HCT116 (cell line): ENCODE results near the gene OLFML3. TPM values are rescaled to one million over a fixed set of nuclear protein-coding genes. Genes with fewer than 3 reads are reported as not detected.

Source experiments
- ATAC-seq: fragments of 200-7000 bp; cut with Tn5 transposase; 2 replicates; pipeline ENCODE4 v1.9.1; 2020; ENCODE audit warnings: mild to moderate bottlenecking, moderate library complexity
- BruUV-seq: library from RNA; stranded (reverse); fragments of 400-500 nt; replicated peaks from 2 replicates; lab custom pipeline; 2021; lab: Mats Ljungman, UMichigan
- CTCF ChIA-PET: fragments of 300-600 bp; sonication (Branson Sonifier 250); formaldehyde crosslinking; loops from one replicate; lab custom pipeline; 2021; ENCODE audit warnings: antibody characterized with exemption; lab: Charles Lee
- POLR2A ChIA-PET: fragments of 300-600, 350-600 bp; sonication (Branson Sonifier 250); formaldehyde crosslinking; loops from one replicate; lab custom pipeline; 2021; ENCODE audit warnings: antibody characterized with exemption; lab: Charles Lee
- RAD21 ChIA-PET, 2 experiments: fragments of 300-600 bp; sonication (Branson Sonifier 250); formaldehyde crosslinking; loops; one replicate each; lab custom pipeline; 2023; ENCODE audit warnings: low total read pairs in 2 of 2; ENCODE audit not compliant: uncharacterized antibody in 2 of 2, unreplicated experiment in 2 of 2, low non-redundant PET in 1 of 2; lab: Charles Lee
- DNase-seq: peaks from one replicate; pipeline ENCODE4 v3.0.0-alpha.2; 2010; ENCODE audit warnings: low read depth, low spot score
- H2AFZ ChIP-seq: fragments of 200-600 bp; shearing (Covaris generic), sonication (generic); 2 replicates; pipeline ENCODE4 v1.6.1; 2017; ENCODE audit warnings: low read depth, mixed run types, mixed read lengths, antibody characterized with exemption, low read length; ENCODE audit not compliant: poor library complexity, severe bottlenecking
- H3K27ac ChIP-seq: 2 replicates; pipeline ENCODE4 v1.5.1; 2012; ENCODE audit warnings: low read depth, low read length
- H3K27me3 ChIP-seq: fragments of 200-600 bp; sonication (generic); 2 replicates; pipeline ENCODE4 v1.6.1; 2016; ENCODE audit warnings: mixed run types, low read length, mixed read lengths; ENCODE audit not compliant: insufficient read depth
- H3K36me3 ChIP-seq, 2 experiments: fragments of 200-500 bp in 1 of 2; fragments of 200-600 bp in 1 of 2; sonication (Bioruptor generic) in 1 of 2; sonication (generic) in 1 of 2; 2 replicates each; pipeline versions ENCODE4 v1.5.1 to v1.6.1; 2014 to 2016; ENCODE audit warnings: low read length in 2 of 2, inconsistent platforms in 1 of 2, mixed read lengths in 1 of 2, mixed run types in 1 of 2; ENCODE audit not compliant: insufficient read depth in 2 of 2, control insufficient read depth in 1 of 2
- H3K4me1 ChIP-seq, 2 experiments: fragments of 200-600 bp in 1 of 2; sonication (generic) in 1 of 2; 2 replicates each; pipeline versions ENCODE4 v1.5.1 to v1.6.1; 2012 to 2017; ENCODE audit warnings: low read length in 2 of 2, inconsistent platforms in 1 of 2, mild to moderate bottlenecking in 1 of 2, mixed read lengths in 1 of 2, mixed run types in 1 of 2, moderate library complexity in 1 of 2; ENCODE audit not compliant: insufficient read depth in 2 of 2, control insufficient read depth in 1 of 2
- H3K4me2 ChIP-seq: fragments of 200-600 bp; sonication (generic); 2 replicates; pipeline ENCODE4 v1.6.1; 2017; ENCODE audit warnings: mixed run types, low read length, mixed read lengths
- H3K4me3 ChIP-seq, 2 experiments: fragments of 200-600 bp in 1 of 2; sonication (generic) in 1 of 2; replicated peaks in 1 of 2; 2 replicates each; pipeline ENCODE4 v1.5.1; 2011 to 2016; ENCODE audit warnings: low read length in 2 of 2, control low read depth in 1 of 2, low read depth in 1 of 2, mild to moderate bottlenecking in 1 of 2, mixed read lengths in 1 of 2, mixed run types in 1 of 2
- H3K79me2 ChIP-seq: fragments of 200-600 bp; sonication (generic); 2 replicates; pipeline ENCODE4 v1.6.1; 2017; ENCODE audit warnings: mild to moderate bottlenecking, mixed run types, low read length, moderate library complexity, mixed read lengths; ENCODE audit not compliant: insufficient read depth
- H3K9ac ChIP-seq: fragments of 200-600 bp; sonication (generic); 2 replicates; pipeline ENCODE4 v1.6.1; 2016; ENCODE audit warnings: low read length, mixed read lengths
- H3K9me2 ChIP-seq: fragments of 200-600 bp; sonication (generic), shearing (Covaris generic); 2 replicates; pipeline ENCODE4 v1.6.1; 2017; ENCODE audit warnings: mixed run types, mild to moderate bottlenecking, moderate library complexity; ENCODE audit not compliant: insufficient read depth
- H3K9me3 ChIP-seq, 2 experiments: fragments of 200-500 bp in 1 of 2; fragments of 200-600 bp in 1 of 2; sonication (Bioruptor generic) in 1 of 2; sonication (generic) in 1 of 2; 2 replicates each; pipeline ENCODE4 v1.6.1; 2014 to 2017; ENCODE audit warnings: low read length in 2 of 2, mixed read lengths in 2 of 2, inconsistent platforms in 1 of 2, low read depth in 1 of 2, mild to moderate bottlenecking in 1 of 2, mixed run types in 1 of 2, moderate library complexity in 1 of 2; ENCODE audit not compliant: control insufficient read depth in 1 of 2, insufficient read depth in 1 of 2
- H4K20me1 ChIP-seq: fragments of 200-600 bp; sonication (generic), shearing (Covaris generic); 2 replicates; pipeline ENCODE4 v1.6.1; 2017; ENCODE audit warnings: mixed run types, mild to moderate bottlenecking, moderate library complexity; ENCODE audit not compliant: insufficient read depth
- CBX3 ChIP-seq: IDR thresholded peaks from 2 replicates; pipeline ENCODE4 v1.6.1; 2012; ENCODE audit warnings: low read depth
- CEBPB ChIP-seq: IDR thresholded peaks from 2 replicates; pipeline ENCODE4 v1.6.1; 2012; ENCODE audit warnings: low read depth
- CTCF ChIP-seq, 3 experiments: fragments of 200-600 bp in 1 of 3; sonication (generic) in 1 of 3; IDR thresholded peaks in 2 of 3; conservative IDR thresholded peaks in 1 of 3; 2 replicates each; pipeline ENCODE4 v1.5.1; 2012 to 2017; ENCODE audit warnings: low read depth in 2 of 3, low read length in 2 of 3, antibody characterized with exemption in 1 of 3, borderline replicate concordance in 1 of 3, control low read depth in 1 of 3, mild to moderate bottlenecking in 1 of 3, mixed read lengths in 1 of 3, mixed run types in 1 of 3, moderate library complexity in 1 of 3; ENCODE audit not compliant: insufficient read depth in 1 of 3
- EGR1 ChIP-seq: IDR thresholded peaks from 2 replicates; pipeline ENCODE4 v1.6.1; 2012; ENCODE audit warnings: low read depth
- ELF1 ChIP-seq: IDR thresholded peaks from 2 replicates; pipeline ENCODE4 v1.6.1; 2012; ENCODE audit warnings: low read depth, borderline replicate concordance
- EZH2 ChIP-seq: fragments of 200-600 bp; sonication (generic); IDR thresholded peaks from 2 replicates; pipeline ENCODE4 v1.6.1; 2017; ENCODE audit warnings: antibody characterized with exemption, mixed run types
- EZH2phosphoT487 ChIP-seq: fragments of 200-600 bp; IDR thresholded peaks from 2 replicates; pipeline ENCODE4 v1.6.1; 2018; ENCODE audit warnings: antibody characterized with exemption, borderline replicate concordance
- FOSL1 ChIP-seq: IDR thresholded peaks from 2 replicates; pipeline ENCODE4 v1.6.1; 2012; ENCODE audit warnings: low read depth
- JUND ChIP-seq: IDR thresholded peaks from 2 replicates; pipeline ENCODE4 v1.6.1; 2012
- MAX ChIP-seq: IDR thresholded peaks from 2 replicates; pipeline ENCODE4 v1.6.1; 2012
- POLR2A ChIP-seq: IDR thresholded peaks from 2 replicates; pipeline ENCODE4 v1.7.0; 2011; ENCODE audit warnings: borderline replicate concordance; ENCODE audit not compliant: insufficient read depth, insufficient read length; ENCODE audit errors: extremely low read depth
- RAD21 ChIP-seq: IDR thresholded peaks from 2 replicates; pipeline ENCODE4 v1.6.1; 2012; ENCODE audit warnings: low read depth, mild to moderate bottlenecking
- REST ChIP-seq: IDR thresholded peaks from 2 replicates; pipeline ENCODE4 v1.6.1; 2012; ENCODE audit warnings: low read depth
- SIN3A ChIP-seq: IDR thresholded peaks from 2 replicates; pipeline ENCODE4 v1.6.1; 2012; ENCODE audit warnings: low read depth
- SP1 ChIP-seq: IDR thresholded peaks from 2 replicates; pipeline ENCODE4 v1.6.1; 2012; ENCODE audit warnings: low read depth
- SRF ChIP-seq: IDR thresholded peaks from 2 replicates; pipeline ENCODE4 v1.6.1; 2012; ENCODE audit warnings: low read depth
- TCF7L2 ChIP-seq: IDR thresholded peaks from 2 replicates; pipeline ENCODE4 v1.7.0; 2011; ENCODE audit warnings: borderline replicate concordance, inconsistent platforms; ENCODE audit not compliant: insufficient read depth, insufficient read length; ENCODE audit errors: extremely low read depth
- YY1 ChIP-seq: IDR thresholded peaks from 2 replicates; pipeline ENCODE4 v1.6.1; 2011; ENCODE audit warnings: low read length, low read depth, moderate library complexity, mild to moderate bottlenecking; ENCODE audit not compliant: insufficient replicate concordance; ENCODE audit errors: extremely low read depth
- ZFX ChIP-seq: fragments of 450-650 bp; IDR thresholded peaks from 2 replicates; pipeline ENCODE4 v1.6.1; 2017
- ZNF274 ChIP-seq: fragments of 200-500 bp; sonication (Bioruptor generic); IDR thresholded peaks from 2 replicates; pipeline ENCODE4 v1.6.1; 2014; ENCODE audit warnings: mild to moderate bottlenecking, low read depth, low read length, inconsistent platforms
- intact Hi-C: fragments of 100-400 bp; cut with micrococcal nuclease; formaldehyde crosslinking; loops from 2 replicates; pipeline ENCODE4 v1.10.0; 2022
- total RNA-seq: library from RNA; stranded (reverse); gene quantifications from one replicate; pipeline ENCODE4 v1.2.1, GENCODE V29; 2021; ENCODE audit not compliant: unreplicated experiment

OLFML3 gene
- total RNA-seq, 1 experiment from 2014 or later: 0.25 TPM

- Histone ChIP-seq H3K9me2 (no peaks in the 10 kb centered on the region), H3K9ac (no peak overlapping the region), H3K36me3 (no peaks in the 10 kb centered on the region; a peak in 1 of 4 replicates), H3K27me3 (no peaks in the 10 kb centered on the region), H4K20me1 (0 out of 2 replicates have a peak, but pooled peaks cover 2% of the 10 kb centered on the region), H2AFZ (no peak overlapping the region), H3K4me1 (peaks cover 10 to 15% of the 10 kb centered on the region in 2 experiments; a peak in 3 of 4 replicates), H3K4me2 (no peak overlapping the region), H3K79me2 (peaks cover 94% of the 10 kb centered on the region), H3K27ac (no peak overlapping the region), H3K4me3 (no peak overlapping the region), H3K9me3 (no peaks in the 10 kb centered on the region)
- ATAC-seq: no peak
- ChIA-PET RAD21 (no interaction called here), CTCF (no interaction called here), POLR2A (no interaction called here)
- TF ChIP-seq CEBPB (no peak), CTCF (IDR thresholded peaks at IDR 0.05 in 2 of 3, conservative IDR thresholded peaks at IDR 0.05 in 1 of 3; ENCODE audit: borderline replicate concordance in 1 of 3, insufficient read depth in 1 of 3, low read depth in 2 of 3, low read length in 2 of 3) (no peak), POLR2A (no peak), EZH2phosphoT487 (no peak), ZNF274 (no peak), MAX (no peak), RAD21 (no peak), CBX3 (no peak), REST (no peak), EGR1 (no peak), EZH2 (no peak), SIN3A (no peak), SRF (no peak), TCF7L2 (no peak), ZFX (no peak), SP1 (no peak), FOSL1 (no peak), ELF1 (no peak), JUND (no peak), YY1 (no peak)
- intact Hi-C loops: no loop called here
- no peak for DNase-seq
- no TSS peak for BruUV-seq
Measured at GRCh38 chr1:113935176-113935575, 44.1 kb upstream of the OLFML3 start.
